Trophoblast cell (in vitro differentiated cells and primary cell): ENCODE measurements around the gene BPIFA3.
"Not testable (repeated sequence)": the region's sequence is repeated elsewhere in the genome, so short reads cannot be mapped to it uniquely, and the experiment has no call there.

Experiments
- DNase-seq, 2 donors: peaks; one replicate each; pipeline ENCODE4 v3.0.0-alpha.2; 2016
- H2AFZ ChIP-seq: 2 replicates; pipeline ENCODE4 v1.6.1; 2013; ENCODE audit warnings: low read length, moderate library complexity, mild to moderate bottlenecking; ENCODE audit not compliant: insufficient read depth, poor library complexity
- H2AK5ac ChIP-seq: 2 replicates; pipeline ENCODE4 v1.6.1; 2013; ENCODE audit warnings: mild to moderate bottlenecking, low read length
- H2BK120ac ChIP-seq: 2 replicates; pipeline ENCODE4 v1.6.1; 2013; ENCODE audit warnings: low read length, mild to moderate bottlenecking, moderate library complexity; ENCODE audit not compliant: insufficient read depth, poor library complexity
- H2BK12ac ChIP-seq: 2 replicates; pipeline ENCODE4 v1.6.1; 2013; ENCODE audit warnings: mild to moderate bottlenecking, low read length, moderate library complexity
- H2BK5ac ChIP-seq: 2 replicates; pipeline ENCODE4 v1.6.1; 2013; ENCODE audit warnings: low read length, low read depth, moderate library complexity, mild to moderate bottlenecking; ENCODE audit not compliant: poor library complexity
- H3K14ac ChIP-seq: 2 replicates; pipeline ENCODE4 v1.6.1; 2013; ENCODE audit warnings: mild to moderate bottlenecking, low read length
- H3K18ac ChIP-seq: 2 replicates; pipeline ENCODE4 v1.6.1; 2013; ENCODE audit warnings: mild to moderate bottlenecking, low read length
- H3K23ac ChIP-seq: 2 replicates; pipeline ENCODE4 v1.6.1; 2013; ENCODE audit warnings: low read length
- H3K27ac ChIP-seq: 2 replicates; pipeline ENCODE4 v1.5.1; 2013; ENCODE audit warnings: low read depth, mild to moderate bottlenecking, inconsistent platforms, low read length, moderate library complexity
- H3K27me3 ChIP-seq: 2 replicates; pipeline ENCODE4 v1.6.1; 2013; ENCODE audit warnings: inconsistent platforms, mild to moderate bottlenecking, low read length, moderate library complexity; ENCODE audit not compliant: insufficient read depth
- H3K36me3 ChIP-seq, 2 experiments: 1 replicate in 1 of 2; 2 replicates in 1 of 2; pipeline ENCODE4 v1.6.1; 2013; ENCODE audit warnings: low read length in 2 of 2, mild to moderate bottlenecking in 2 of 2, moderate library complexity in 1 of 2; ENCODE audit not compliant: insufficient read depth in 2 of 2, control insufficient read depth in 1 of 2
- H3K4ac ChIP-seq: 2 replicates; pipeline ENCODE4 v1.6.1; 2013; ENCODE audit warnings: low read depth, mild to moderate bottlenecking, low read length, moderate library complexity
- H3K4me1 ChIP-seq, 2 experiments: 1 replicate in 1 of 2; 2 replicates in 1 of 2; pipeline ENCODE4 v1.6.1; 2013; ENCODE audit warnings: low read length in 2 of 2, mild to moderate bottlenecking in 2 of 2, moderate library complexity in 1 of 2; ENCODE audit not compliant: insufficient read depth in 2 of 2, control insufficient read depth in 1 of 2
- H3K4me2 ChIP-seq: 2 replicates; pipeline ENCODE4 v1.6.1; 2013; ENCODE audit warnings: inconsistent platforms, mild to moderate bottlenecking, low read length, moderate library complexity
- H3K4me3 ChIP-seq: 2 replicates; pipeline ENCODE4 v1.5.1; 2013; ENCODE audit warnings: mild to moderate bottlenecking, low read depth, low read length, inconsistent platforms
- H3K79me1 ChIP-seq: one replicate; pipeline ENCODE4 v1.6.1; 2013; ENCODE audit warnings: low read length
- H3K79me2 ChIP-seq: 2 replicates; pipeline ENCODE4 v1.6.1; 2013; ENCODE audit warnings: low read length, mild to moderate bottlenecking; ENCODE audit not compliant: control insufficient read depth, insufficient read depth, poor library complexity
- H3K9ac ChIP-seq: 2 replicates; pipeline ENCODE4 v1.6.1; 2013; ENCODE audit warnings: mild to moderate bottlenecking, low read length
- H3K9me3 ChIP-seq: 2 replicates; pipeline ENCODE4 v1.6.1; 2013; ENCODE audit warnings: low read depth, mild to moderate bottlenecking, control low read depth, inconsistent platforms, low read length; ENCODE audit not compliant: insufficient read depth
- H4K12ac ChIP-seq: 2 replicates; pipeline ENCODE4 v1.6.1; 2013; ENCODE audit warnings: low read depth, mild to moderate bottlenecking, low read length, moderate library complexity
- H4K8ac ChIP-seq: 2 replicates; pipeline ENCODE4 v1.6.1; 2013; ENCODE audit warnings: low read depth, mild to moderate bottlenecking, low read length, moderate library complexity
- H4K91ac ChIP-seq: one replicate; pipeline ENCODE4 v1.6.1; 2013; ENCODE audit warnings: low read depth, mild to moderate bottlenecking, low read length, moderate library complexity
- WGBS: extraction: QIAGEN DNeasy Blood & Tissue Kit; methylation state at CpG from one replicate; pipeline ENCODE4 v1.1.7; 2013; ENCODE audit warnings: missing lambda C conversion rate; ENCODE audit not compliant: insufficient read length, insufficient coverage; ENCODE audit errors: extremely low coverage; 5-methylcytosine and 5-hydroxymethylcytosine counted together

The BPIFA3 gene

DNA sequence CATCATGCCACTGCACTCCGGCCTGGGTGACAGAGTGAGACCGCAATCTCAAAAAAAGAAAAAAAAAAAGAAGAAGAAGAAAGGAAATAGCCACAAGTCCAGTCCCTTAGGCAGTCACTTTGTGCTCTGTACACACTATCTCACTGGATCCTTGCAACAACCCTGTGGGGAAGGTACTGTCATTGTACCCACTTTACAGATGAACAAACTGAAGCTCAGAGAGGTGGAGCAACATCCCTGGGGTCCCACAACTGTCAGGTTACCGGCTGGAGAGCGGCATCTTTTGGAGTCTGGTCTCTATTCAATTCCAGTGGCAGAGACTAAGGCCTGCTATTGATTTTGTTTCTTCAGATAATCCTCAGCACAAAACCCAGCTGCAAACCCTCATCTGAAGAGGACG, 37.0 kb upstream of the BPIFA3 start:
- H3K4me2 ChIP-seq, result no peak overlapping the region
- no peak overlapping the region for H3K18ac ChIP-seq
- no peaks in the 10 kb centered on the region for H3K79me1 ChIP-seq
- no peak overlapping the region for H4K91ac ChIP-seq
- H3K4ac ChIP-seq, result no peak overlapping the region
- peaks cover 2% of the 10 kb centered on the region for H3K9me3 ChIP-seq
- H3K4me3 ChIP-seq, result no peak overlapping the region
- no peak overlapping the region for H2BK12ac ChIP-seq
- no CpG with 5 or more reads among the region's 5 CpGs for WGBS
- no peak overlapping the region for H2AK5ac ChIP-seq
- no peak overlapping the region for H3K9ac ChIP-seq
- H3K14ac ChIP-seq, result no peak overlapping the region
- H4K8ac ChIP-seq, result no peak overlapping the region
- no peaks in the 10 kb centered on the region for H3K79me2 ChIP-seq
- no peak overlapping the region for H2AFZ ChIP-seq
- no peaks in the 10 kb centered on the region for H3K27me3 ChIP-seq
- H2BK120ac ChIP-seq, result no peak overlapping the region
- H3K23ac ChIP-seq, result no peak overlapping the region
- no peak overlapping the region for H2BK5ac ChIP-seq
- no peak overlapping the region for H4K12ac ChIP-seq
- no peaks in the 10 kb centered on the region for H3K36me3 ChIP-seq
- no peaks in the 10 kb centered on the region for H3K4me1 ChIP-seq
- no peak overlapping the region for H3K27ac ChIP-seq
- no peak for DNase-seq

DNA sequence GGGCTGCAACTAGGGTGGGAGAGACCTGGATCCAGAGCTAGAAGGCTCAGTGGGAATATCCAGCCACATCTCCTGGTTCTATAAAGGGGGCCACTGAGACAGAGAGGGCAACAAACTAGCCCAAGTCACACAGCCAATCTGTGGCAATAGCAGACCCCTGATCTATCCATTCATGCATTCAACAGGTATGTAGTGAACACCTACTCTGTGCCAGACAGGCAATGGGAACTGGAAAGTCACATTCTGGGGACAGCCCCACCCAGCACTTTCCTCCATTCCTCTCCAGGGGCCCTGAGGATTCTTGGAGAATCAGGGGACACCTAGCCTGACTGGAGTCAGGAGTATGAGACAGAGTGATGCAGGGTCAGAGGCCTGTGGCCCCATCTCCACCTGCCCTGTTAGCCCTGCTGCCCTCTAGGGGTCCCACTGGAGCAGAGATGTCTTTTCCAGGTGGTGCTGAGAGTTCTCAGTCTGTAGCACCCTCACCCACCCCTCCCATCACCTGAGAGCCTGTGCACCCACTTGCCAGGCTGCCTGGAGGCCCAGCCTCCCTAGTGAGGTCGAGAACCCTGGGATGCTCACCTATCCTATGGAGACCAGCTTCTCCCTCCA, 35.6 kb upstream of the BPIFA3 start:
- no peak overlapping the region for H3K4me3 ChIP-seq
- H3K36me3 ChIP-seq, result no peaks in the 10 kb centered on the region
- no peak overlapping the region for H4K8ac ChIP-seq
- H2BK5ac ChIP-seq, result no peak overlapping the region
- no CpG with 5 or more reads among the region's 1 CpG for WGBS
- H3K4ac ChIP-seq, result no peak overlapping the region
- peak overlapping the region; percentile 64 for H3K9ac ChIP-seq
- H2AFZ ChIP-seq, result no peak overlapping the region
- no peak overlapping the region for H3K4me2 ChIP-seq
- H3K79me1 ChIP-seq, result no peaks in the 10 kb centered on the region
- H3K79me2 ChIP-seq, result no peaks in the 10 kb centered on the region
- H3K23ac ChIP-seq, result no peak overlapping the region
- H4K12ac ChIP-seq, result no peak overlapping the region
- H2BK12ac ChIP-seq, result no peak overlapping the region
- no peak for DNase-seq
- H3K4me1 ChIP-seq, result no peaks in the 10 kb centered on the region
- H2BK120ac ChIP-seq, result no peak overlapping the region
- no peaks in the 10 kb centered on the region for H3K27me3 ChIP-seq
- no peak overlapping the region for H3K27ac ChIP-seq
- no peak overlapping the region for H2AK5ac ChIP-seq
- H4K91ac ChIP-seq, result no peak overlapping the region
- H3K9me3 ChIP-seq, result peaks cover 2% of the 10 kb centered on the region
- no peak overlapping the region for H3K18ac ChIP-seq
- no peak overlapping the region for H3K14ac ChIP-seq

DNA sequence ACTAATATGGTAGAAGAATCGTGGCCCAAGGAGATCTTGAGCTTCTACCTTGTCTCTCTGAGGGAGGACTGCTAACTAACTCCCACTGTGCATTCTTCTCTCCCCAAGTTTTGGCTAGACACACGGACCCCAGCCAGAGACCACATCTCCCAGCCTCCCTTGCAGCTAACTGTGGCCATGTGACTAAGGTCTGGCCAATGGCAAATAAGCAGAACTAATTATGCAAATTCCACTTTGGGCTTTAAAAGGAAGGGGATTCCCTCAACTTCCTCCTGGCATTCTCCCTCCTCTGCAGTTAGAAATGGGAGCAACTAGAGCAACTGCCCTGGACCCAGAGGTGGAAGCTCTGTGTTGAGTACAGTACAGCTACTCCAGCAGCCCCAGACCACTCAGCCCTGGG, 33.8 kb upstream of the BPIFA3 start:
- H4K12ac ChIP-seq, result no peak overlapping the region
- no peak overlapping the region for H2BK5ac ChIP-seq
- H3K27ac ChIP-seq, result no peak overlapping the region
- no peak overlapping the region for H2AK5ac ChIP-seq
- H3K79me2 ChIP-seq, result no peaks in the 10 kb centered on the region
- no peak overlapping the region for H4K8ac ChIP-seq
- H3K9me3 ChIP-seq, result peaks cover 2% of the 10 kb centered on the region
- no peak overlapping the region for H3K4ac ChIP-seq
- no peaks in the 10 kb centered on the region for H3K79me1 ChIP-seq
- WGBS, result no CpG with 5 or more reads among the region's 2 CpGs
- H2BK120ac ChIP-seq, result no peak overlapping the region
- H4K91ac ChIP-seq, result no peak overlapping the region
- H3K18ac ChIP-seq, result no peak overlapping the region
- H3K4me1 ChIP-seq, result no peaks in the 10 kb centered on the region
- no peak overlapping the region for H2BK12ac ChIP-seq
- DNase-seq, result no peak
- H3K23ac ChIP-seq, result no peak overlapping the region
- H3K14ac ChIP-seq, result no peak overlapping the region
- no peaks in the 10 kb centered on the region for H3K36me3 ChIP-seq
- no peak overlapping the region for H3K9ac ChIP-seq
- no peak overlapping the region for H3K4me2 ChIP-seq
- H2AFZ ChIP-seq, result no peak overlapping the region
- no peaks in the 10 kb centered on the region for H3K27me3 ChIP-seq
- no peak overlapping the region for H3K4me3 ChIP-seq

DNA sequence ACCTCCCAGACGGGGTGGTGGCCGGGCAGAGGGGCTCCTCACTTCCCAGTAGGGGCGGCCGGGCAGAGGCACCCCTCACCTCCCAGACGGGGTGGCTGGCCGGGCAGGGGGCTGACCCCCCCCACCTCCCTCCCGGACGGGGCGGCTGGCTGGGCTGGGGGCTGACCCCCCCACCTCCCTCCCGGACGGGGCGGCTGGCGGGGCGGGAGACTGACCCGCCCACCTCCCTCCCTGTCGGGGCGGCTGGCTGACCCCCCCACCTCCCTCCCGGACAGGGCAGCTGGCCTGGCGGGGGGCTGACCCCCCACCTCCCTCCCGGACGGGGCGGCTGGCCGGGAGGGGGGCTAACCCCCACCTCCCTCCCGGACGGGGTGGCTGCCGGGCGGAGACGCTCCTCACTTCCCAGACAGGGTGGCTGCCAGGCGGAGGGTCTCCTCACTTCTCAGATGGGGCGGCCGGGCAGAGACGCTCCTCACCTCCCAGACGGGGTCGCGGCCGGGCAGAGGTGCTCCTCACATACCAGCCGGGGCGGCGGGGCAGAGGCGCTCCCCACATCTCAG, 32.0 kb upstream of the BPIFA3 start:
- not testable (repeated sequence) for H2BK12ac ChIP-seq, H3K79me2 ChIP-seq, H4K91ac ChIP-seq, H3K9me3 ChIP-seq, H3K4me3 ChIP-seq, H3K23ac ChIP-seq, H3K14ac ChIP-seq, H3K4me1 ChIP-seq, H3K18ac ChIP-seq, DNase-seq, H3K36me3 ChIP-seq, H3K9ac ChIP-seq, H3K27me3 ChIP-seq, H3K79me1 ChIP-seq, H3K4ac ChIP-seq, H2AK5ac ChIP-seq, H4K12ac ChIP-seq, H3K4me2 ChIP-seq, H4K8ac ChIP-seq, H2BK120ac ChIP-seq, H3K27ac ChIP-seq, H2AFZ ChIP-seq, H2BK5ac ChIP-seq
- WGBS, result no CpG with 5 or more reads among the region's 40 CpGs
